Activated CD4-positive, alpha-beta T cell treated with anti-CD3 and anti-CD28 coated beads, Interleukin-2, amount 50 U/mL, for 16 hours (primary cell): ENCODE results near the gene KRTAP19-8.
A peak's percentile ranks its signal among the peaks of the same experiment; 100 is the strongest.

Experiments
- DNase-seq: peaks from one replicate; pipeline ENCODE4 v3.0.0-alpha.2; 2020

KRTAP19-8 gene

DNA sequence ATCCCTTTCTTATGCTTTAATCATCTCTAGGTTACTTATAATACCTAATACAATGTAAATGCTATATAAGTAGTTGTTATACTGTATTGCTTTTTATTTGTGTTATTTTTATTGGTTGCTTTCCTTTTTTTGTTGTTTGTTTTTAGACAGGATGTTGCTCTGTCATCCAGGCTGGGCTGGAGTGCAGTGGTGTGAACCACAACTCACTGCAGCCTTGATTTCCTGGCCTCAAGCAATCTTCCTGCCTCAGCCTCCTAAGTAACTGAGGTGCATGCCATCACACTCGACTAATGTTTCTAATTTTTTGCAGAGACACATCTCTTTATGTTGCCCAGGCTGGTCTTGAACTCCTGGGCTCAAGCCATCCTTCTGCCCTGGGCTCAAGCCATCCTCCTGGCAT is 26.9 kb downstream of the KRTAP19-8 start:
- DNase-seq, result peak; percentile 30

- no peak for DNase-seq
These were observed 29.9 kb downstream of the KRTAP19-8 start for GRCh38 chr21:31008355-31008754.

DNA sequence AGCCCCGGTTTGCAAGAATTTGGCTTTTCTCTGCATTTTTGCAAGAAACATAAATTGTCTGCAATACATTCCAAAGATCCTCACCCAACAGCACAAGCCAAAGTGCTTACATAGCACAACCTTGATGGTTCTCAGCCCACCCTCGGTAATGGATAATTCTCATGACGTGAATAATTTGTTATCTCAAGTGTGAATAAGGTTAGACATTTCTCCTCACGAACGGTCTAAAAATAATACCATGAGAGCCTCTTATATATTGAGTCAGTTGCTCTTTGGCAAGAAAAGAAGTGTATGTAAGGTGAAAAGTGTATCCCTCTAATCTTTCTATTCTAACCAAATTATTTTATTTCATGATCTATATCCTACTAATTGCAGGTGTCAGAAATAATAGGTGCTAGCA is 33.3 kb downstream of the KRTAP19-8 start:
- no peak for DNase-seq

DNA sequence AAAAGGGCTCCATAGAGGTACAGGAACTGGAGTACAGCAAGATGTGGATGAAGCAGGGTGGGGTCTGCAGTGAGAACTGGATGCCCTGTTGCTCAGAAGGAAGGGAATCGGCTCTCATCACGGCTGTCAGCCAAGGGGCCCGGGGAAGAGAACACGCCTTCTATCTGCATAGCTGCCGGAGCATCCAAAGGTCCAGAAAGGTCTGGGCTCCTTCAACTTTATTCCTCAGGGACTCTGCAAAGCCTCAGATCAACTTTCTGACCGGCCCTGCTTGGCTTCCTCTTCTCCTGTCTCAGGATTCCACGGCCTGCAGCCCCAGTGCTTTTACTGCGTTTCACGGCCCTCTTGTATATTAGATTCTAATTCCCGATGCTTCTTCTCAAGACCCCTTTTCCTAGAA is 34.8 kb downstream of the KRTAP19-8 start:
- DNase-seq, result no peak

DNA sequence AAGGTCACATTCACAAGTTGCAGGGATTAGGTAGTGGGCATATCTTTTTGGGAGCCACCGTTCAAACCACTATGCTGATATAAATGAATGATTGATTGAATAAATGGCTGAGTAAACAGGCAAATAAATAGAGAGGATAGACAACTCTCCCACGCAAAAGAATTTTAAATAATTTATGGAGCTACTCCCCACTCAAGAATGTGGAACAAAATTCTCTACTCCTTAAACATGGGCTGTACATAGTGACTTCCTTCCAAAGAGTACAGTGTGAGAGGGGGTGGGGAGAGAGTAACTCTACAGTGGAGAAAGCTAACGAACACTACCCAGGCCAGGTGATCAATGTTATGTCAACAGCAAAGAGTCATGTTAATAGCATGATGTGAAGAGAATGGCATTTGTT is 40.7 kb downstream of the KRTAP19-8 start:
- no peak for DNase-seq

- DNase-seq, result no peak
These were observed 41.5 kb downstream of the KRTAP19-8 start for GRCh38 chr21:30996728-30997127.

GRCh38 chr21:30994932-30995331 is 43.3 kb downstream of the KRTAP19-8 start:
- DNase-seq, result no peak

GRCh38 chr21:30990514-30991262 is 47.6 kb downstream of the KRTAP19-8 start:
- DNase-seq, result no peak

DNA sequence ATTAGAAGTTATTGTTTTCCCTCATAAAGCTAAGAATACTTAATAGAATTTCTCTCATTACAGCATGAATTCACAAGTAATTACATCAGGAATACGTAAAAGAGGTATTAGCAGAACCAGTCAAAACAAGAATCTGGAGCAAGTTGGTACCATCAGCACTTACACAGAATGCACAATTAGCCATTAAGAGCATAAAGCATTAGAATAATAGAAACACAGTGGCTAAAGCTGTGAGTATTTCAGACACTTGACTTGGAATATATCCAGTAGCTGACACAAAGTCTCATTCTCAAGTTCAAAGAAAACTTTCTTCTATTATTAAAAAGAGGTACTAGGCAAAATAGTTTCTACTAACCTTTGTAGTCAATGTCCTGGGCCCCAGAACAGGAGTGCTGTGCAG is 49.6 kb downstream of the KRTAP19-8 start:
- DNase-seq, result no peak
